ENCODE data around the gene MEA1. TPM values are rescaled to one million over a fixed set of nuclear protein-coding genes. Genes with fewer than 3 reads are reported as not detected.

The MEA1 gene
- polyA plus RNA-seq, 1 experiment, result 86.5 TPM

DNA sequence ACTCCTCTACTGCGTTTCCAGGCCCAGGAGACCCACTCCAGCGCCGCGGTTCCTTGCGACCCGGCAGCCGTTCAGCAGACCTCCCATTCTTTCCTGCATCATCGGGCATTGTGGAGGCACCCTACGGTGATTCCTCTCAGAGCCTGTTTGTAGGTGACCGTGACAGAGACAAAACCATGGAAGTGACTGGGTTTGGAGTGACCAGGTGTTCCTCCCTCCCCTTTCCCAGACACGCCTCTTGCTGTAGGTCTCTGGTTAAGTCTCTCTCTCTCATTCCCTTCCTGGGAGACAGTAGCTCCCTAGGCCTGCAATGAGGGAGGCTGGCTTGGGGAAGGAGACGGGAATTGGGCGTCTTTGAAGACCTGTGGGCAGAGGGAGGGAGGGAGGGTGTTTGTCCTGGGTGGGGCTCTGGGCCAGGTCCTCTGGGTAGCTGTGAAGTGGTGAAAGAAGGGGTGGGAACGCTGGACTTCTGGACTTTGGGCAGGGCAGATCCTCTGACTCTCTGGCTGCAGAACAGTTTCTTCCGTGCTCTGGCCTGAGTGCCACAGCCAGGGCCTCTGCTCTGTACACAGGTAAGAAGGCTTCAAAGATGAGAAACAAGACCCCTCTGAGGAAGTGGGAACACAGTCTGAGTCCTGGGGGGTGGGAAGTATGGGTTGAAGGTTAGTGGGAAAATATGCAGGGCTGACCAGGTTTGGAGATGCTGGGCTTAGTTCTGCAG is 46.4 kb upstream of the MEA1 start:
- POLR2A ChIA-PET, result interaction anchor here (1.3 to 2.4 kb wide), 3 partner anchors 16 to 84 kb away, joined by 3 to 21 read pairs (median 6); partner anchors contain the start of genes PPP2R5D and PTK7
- Histone ChIP-seq H3K9me3 (ENCODE audit: control insufficient read depth, insufficient read depth, low read length) (no peaks in the 10 kb centered on the region; the same call in 1 of the 2 replicates), H3K4me3 (ENCODE audit: low read depth, low read length) (peak overlapping the region; percentile 89), H3K27ac (ENCODE audit: low read depth, low read length) (peak overlapping the region; percentile 57), H3K27me3 (ENCODE audit: control insufficient read depth, insufficient read depth, low read length) (no peaks in the 10 kb centered on the region)
- TF ChIP-seq, protein P1, sequence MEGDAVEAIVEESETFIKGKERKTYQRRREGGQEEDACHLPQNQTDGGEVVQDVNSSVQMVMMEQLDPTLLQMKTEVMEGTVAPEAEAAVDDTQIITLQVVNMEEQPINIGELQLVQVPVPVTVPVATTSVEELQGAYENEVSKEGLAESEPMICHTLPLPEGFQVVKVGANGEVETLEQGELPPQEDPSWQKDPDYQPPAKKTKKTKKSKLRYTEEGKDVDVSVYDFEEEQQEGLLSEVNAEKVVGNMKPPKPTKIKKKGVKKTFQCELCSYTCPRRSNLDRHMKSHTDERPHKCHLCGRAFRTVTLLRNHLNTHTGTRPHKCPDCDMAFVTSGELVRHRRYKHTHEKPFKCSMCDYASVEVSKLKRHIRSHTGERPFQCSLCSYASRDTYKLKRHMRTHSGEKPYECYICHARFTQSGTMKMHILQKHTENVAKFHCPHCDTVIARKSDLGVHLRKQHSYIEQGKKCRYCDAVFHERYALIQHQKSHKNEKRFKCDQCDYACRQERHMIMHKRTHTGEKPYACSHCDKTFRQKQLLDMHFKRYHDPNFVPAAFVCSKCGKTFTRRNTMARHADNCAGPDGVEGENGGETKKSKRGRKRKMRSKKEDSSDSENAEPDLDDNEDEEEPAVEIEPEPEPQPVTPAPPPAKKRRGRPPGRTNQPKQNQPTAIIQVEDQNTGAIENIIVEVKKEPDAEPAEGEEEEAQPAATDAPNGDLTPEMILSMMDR (IDR thresholded peaks at IDR 0.05; ENCODE audit: low read depth, low read length), result 0 out of 2 replicates have a peak, but pooled peaks have one; percentile 1
- DNase-seq (ENCODE audit: low read depth, low spot score), result no peak
- CTCF ChIA-PET, result interaction anchor here (0.6 to 1.4 kb wide), 5 partner anchors 9 to 110 kb away, joined by 3 to 8 read pairs (median 4); no protein-coding TSS in a partner anchor

DNA sequence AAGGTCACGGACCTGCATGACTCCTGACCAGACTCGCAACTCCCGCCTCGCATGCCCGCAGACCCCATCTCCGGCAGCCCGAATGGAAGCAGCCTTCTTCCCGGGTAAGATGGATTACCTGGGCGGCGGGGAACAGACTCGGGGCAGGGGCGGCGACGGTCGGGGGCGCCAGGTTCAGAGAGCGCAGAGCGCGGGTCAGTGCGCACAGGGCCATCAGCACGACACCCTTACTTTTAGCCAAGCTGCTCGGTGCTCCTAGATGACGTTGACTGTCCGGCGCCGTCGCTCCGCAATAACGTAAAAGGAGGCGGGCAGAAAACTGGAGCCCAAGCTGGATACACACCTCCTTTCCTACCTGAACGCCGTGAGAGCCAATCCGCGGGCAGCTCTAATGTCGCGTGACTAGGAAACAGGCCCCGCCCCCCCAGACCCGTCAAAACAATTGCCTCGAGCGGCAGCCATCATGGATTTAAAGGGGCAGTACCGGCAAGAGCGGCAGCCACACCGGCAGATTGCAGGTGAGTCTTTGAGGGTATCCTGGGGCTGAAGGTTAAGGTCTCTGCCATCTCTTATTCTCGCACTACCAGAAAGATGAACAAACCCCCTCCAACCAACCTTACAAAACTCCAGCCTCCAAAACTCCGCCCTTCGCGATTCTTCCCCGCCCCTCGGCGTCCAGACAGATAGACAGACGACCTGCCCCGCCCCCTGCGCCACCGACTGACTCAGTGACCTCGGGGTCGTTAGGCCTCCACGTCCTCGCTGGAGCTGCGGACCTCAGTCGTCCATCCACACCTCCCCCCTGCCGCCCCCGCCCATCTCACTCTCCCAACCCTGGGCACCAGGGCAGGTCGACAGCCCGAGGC is 45.7 kb upstream of the MEA1 start, which contains the start of the genes KLC4 and MRPL2:
Gene KLC4 (plus strand): TSS at position 464 of the 866 bp plus-strand sequence. CDS start 1,705 bp downstream, outside the sequence.
Gene MRPL2 (minus strand): TSS at position 267 of the 866 bp plus-strand sequence. CDS start 53 bp downstream, at position 214.
- Histone ChIP-seq H3K4me3 (ENCODE audit: low read depth, low read length) (peak within 1 kb of the TSS; percentile 100), H3K27ac (ENCODE audit: low read depth, low read length) (peak within 1 kb of the TSS; percentile 65), H3K9me3 (ENCODE audit: control insufficient read depth, insufficient read depth, low read length) (no peaks in the 10 kb centered on the region; the same call in 1 of the 2 replicates), H3K27me3 (ENCODE audit: control insufficient read depth, insufficient read depth, low read length) (no peaks in the 10 kb centered on the region)
- peak; percentile 93 for DNase-seq (ENCODE audit: low read depth, low spot score)
- TF ChIP-seq, protein P1 (IDR thresholded peaks at IDR 0.05; ENCODE audit: low read depth, low read length), result no peak
- ChIA-PET POLR2A (interaction anchor here (0.5 to 2.4 kb wide), 7 partner anchors 16 to 1271 kb away, joined by 3 to 21 read pairs (median 4); partner anchors contain the start of genes PPP2R5D, PTK7 and RRP36), CTCF (interaction anchor here (0.6 to 1.4 kb wide), 4 partner anchors 69 to 111 kb away, joined by 3 to 6 read pairs (median 4); no protein-coding TSS in a partner anchor)

DNA sequence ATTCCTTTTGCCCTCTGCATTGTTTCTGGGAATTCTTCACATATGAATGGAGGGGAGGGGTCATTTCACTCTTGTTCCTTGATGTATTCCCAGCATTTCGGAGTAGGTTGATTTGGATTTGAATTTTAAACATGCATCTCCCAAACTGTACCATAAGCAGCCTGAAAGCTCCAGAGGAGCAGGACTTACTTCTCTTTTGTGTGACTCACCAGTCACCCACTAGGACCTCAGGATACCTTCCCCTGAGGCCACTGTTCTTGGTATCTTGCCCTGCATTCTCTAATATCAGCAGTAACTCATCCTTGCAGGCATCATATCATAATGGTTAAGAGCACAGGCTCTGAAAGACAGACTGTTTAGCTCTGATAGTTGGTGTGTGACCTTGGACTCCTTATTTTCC is 44.8 kb upstream of the MEA1 start:
- Histone ChIP-seq H3K27me3 (ENCODE audit: control insufficient read depth, insufficient read depth, low read length) (no peaks in the 10 kb centered on the region), H3K4me3 (ENCODE audit: low read depth, low read length) (peak overlapping the region; percentile 100), H3K9me3 (ENCODE audit: control insufficient read depth, insufficient read depth, low read length) (no peaks in the 10 kb centered on the region; the same call in 1 of the 2 replicates), H3K27ac (ENCODE audit: low read depth, low read length) (no peak overlapping the region)
- ChIA-PET POLR2A (interaction anchor here (0.7 to 2.4 kb wide), 2 partner anchors 17 to 153 kb away, joined by 3 to 21 read pairs; partner anchors contain the start of gene PTK7), CTCF (interaction anchor here (0.8 to 1.4 kb wide), 2 partner anchors 70 to 156 kb away, joined by 4 read pairs; no protein-coding TSS in a partner anchor)
- TF ChIP-seq, protein P1 (IDR thresholded peaks at IDR 0.05; ENCODE audit: low read depth, low read length), result no peak
- DNase-seq (ENCODE audit: low read depth, low spot score), result no peak

GRCh38 chr6:43055966-43056365 is 42.2 kb upstream of the MEA1 start:
- Histone ChIP-seq H3K4me3 (ENCODE audit: low read depth, low read length) (no peak overlapping the region), H3K27ac (ENCODE audit: low read depth, low read length) (no peak overlapping the region), H3K27me3 (ENCODE audit: control insufficient read depth, insufficient read depth, low read length) (no peaks in the 10 kb centered on the region), H3K9me3 (ENCODE audit: control insufficient read depth, insufficient read depth, low read length) (peaks cover 4% of the 10 kb centered on the region; the same call in 1 of the 2 replicates)
- TF ChIP-seq, protein P1 (IDR thresholded peaks at IDR 0.05; ENCODE audit: low read depth, low read length), result no peak
- CTCF ChIA-PET, result no interaction called here
- POLR2A ChIA-PET, result interaction anchor here (0.6 to 1.4 kb wide), 2 partner anchors 88 to 313 kb away, joined by 3 read pairs; partner anchors contain the start of gene ZNF318
- DNase-seq (ENCODE audit: low read depth, low spot score), result no peak

All from AG04450 (cell line).